Endothelial cell of umbilical vein (primary cell): ENCODE measurements around the gene GMEB2.
"Not testable (repeated sequence)": the region's sequence is repeated elsewhere in the genome, so short reads cannot be mapped to it uniquely, and the experiment has no call there.

ENCODE experiments used
- CTCF ChIP-seq, 2 donors: IDR thresholded peaks; 1 replicate in 1 of 2; 2 replicates in 1 of 2; pipeline ENCODE4 v1.5.1; 2011; ENCODE audit warnings: low read length in 2 of 2, mild to moderate bottlenecking in 2 of 2, moderate library complexity in 2 of 2, control low read depth in 1 of 2, inconsistent platforms in 1 of 2, low read depth in 1 of 2; ENCODE audit not compliant: insufficient read depth in 1 of 2; ENCODE audit errors: extremely low read depth in 1 of 2
- EZH2 ChIP-seq: IDR thresholded peaks from 2 replicates; pipeline ENCODE4 v1.6.1; 2012; ENCODE audit warnings: borderline replicate concordance, low read depth, mild to moderate bottlenecking, moderate library complexity, low read length, inconsistent platforms; ENCODE audit not compliant: severe bottlenecking
- GATA2 ChIP-seq: IDR thresholded peaks from 2 replicates; pipeline ENCODE4 v1.7.0; 2011; ENCODE audit warnings: low read depth, mild to moderate bottlenecking, moderate library complexity, mixed read lengths, low read length; ENCODE audit not compliant: insufficient read length, insufficient read depth
- JUN ChIP-seq: IDR thresholded peaks from 2 replicates; pipeline ENCODE4 v1.6.1; 2011; ENCODE audit warnings: borderline replicate concordance, low read depth; ENCODE audit not compliant: insufficient read length, insufficient read depth
- MAX ChIP-seq: IDR thresholded peaks from 2 replicates; pipeline ENCODE4 v1.6.1; 2011; ENCODE audit not compliant: insufficient read depth, insufficient read length
- MYC ChIP-seq: IDR thresholded peaks from one replicate; pipeline ENCODE4 v1.6.1; 2011; ENCODE audit warnings: mild to moderate bottlenecking, low read depth, low read length
- POLR2A ChIP-seq: IDR thresholded peaks from 2 replicates; pipeline ENCODE4 v1.6.1; 2012; ENCODE audit warnings: low read depth, mild to moderate bottlenecking, control low read depth, low read length
- POLR2AphosphoS5 ChIP-seq: IDR thresholded peaks from 2 replicates; pipeline ENCODE4 v1.6.1; 2012; ENCODE audit warnings: low read depth, mild to moderate bottlenecking, control low read depth, low read length, moderate library complexity; ENCODE audit not compliant: insufficient read depth

GRCh38 chr20:63671695-63672094 is 44.8 kb upstream of the GMEB2 start:
- TF ChIP-seq CTCF (IDR thresholded peaks at IDR 0.05; ENCODE audit: extremely low read depth in 1 of 2, insufficient read depth in 1 of 2, low read depth in 1 of 2, low read length in 2 of 2); POLR2A; JUN; MYC; EZH2; POLR2AphosphoS5; MAX; GATA2: not testable (repeated sequence)
